ENCODE results near the gene NDUFC2. TPM values are rescaled to one million over a fixed set of nuclear protein-coding genes. Genes with fewer than 3 reads are reported as not detected.

The NDUFC2 gene
- total and polyA plus RNA-seq, 2 of the 13 experiments (the other 11 are each of a cell fraction or from before 2014, with no cell fraction given): 256 to 363 TPM

DNA sequence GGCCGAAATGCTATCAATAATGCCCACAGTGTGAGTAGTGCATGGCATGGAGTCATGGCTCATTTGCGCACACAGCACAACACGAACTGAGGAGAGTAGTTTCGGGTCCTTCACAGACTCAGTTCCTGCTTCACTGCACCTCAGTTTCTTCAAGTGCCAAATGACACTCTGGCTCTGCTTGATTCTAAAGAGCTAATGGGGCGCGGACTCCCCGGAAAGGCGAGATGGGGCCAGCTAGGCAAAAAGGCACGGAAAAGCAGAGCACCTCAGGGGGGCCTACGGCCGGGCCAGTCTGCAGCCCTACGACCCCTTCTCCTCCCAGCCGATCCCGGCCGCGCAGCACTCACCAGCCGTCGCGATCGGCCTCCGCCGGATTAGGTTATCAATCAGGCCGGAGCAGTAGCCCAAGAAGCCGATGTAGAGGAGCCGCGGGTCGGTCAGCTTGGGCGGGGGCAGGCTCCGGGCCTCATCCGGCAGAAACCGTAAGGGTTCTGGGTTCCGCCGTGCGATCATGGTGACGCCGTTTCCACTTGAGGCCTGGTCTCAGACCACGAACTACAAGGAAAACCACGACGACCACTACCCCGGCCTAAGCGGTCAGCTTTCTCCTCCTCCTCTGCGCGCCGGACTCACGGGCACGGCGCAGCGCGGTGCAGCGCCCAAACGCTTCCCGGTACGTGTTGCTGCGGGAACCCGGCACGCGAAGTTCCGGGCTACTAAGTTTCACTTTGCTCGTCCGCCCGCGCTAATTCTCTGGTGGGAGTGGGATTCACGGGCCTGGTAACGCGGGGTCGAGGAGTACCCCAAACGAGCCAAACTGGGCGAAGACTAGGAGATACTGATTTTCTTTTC lies at the start of gene NDUFC2 (continued):
- TF ChIP-seq, protein P1, sequence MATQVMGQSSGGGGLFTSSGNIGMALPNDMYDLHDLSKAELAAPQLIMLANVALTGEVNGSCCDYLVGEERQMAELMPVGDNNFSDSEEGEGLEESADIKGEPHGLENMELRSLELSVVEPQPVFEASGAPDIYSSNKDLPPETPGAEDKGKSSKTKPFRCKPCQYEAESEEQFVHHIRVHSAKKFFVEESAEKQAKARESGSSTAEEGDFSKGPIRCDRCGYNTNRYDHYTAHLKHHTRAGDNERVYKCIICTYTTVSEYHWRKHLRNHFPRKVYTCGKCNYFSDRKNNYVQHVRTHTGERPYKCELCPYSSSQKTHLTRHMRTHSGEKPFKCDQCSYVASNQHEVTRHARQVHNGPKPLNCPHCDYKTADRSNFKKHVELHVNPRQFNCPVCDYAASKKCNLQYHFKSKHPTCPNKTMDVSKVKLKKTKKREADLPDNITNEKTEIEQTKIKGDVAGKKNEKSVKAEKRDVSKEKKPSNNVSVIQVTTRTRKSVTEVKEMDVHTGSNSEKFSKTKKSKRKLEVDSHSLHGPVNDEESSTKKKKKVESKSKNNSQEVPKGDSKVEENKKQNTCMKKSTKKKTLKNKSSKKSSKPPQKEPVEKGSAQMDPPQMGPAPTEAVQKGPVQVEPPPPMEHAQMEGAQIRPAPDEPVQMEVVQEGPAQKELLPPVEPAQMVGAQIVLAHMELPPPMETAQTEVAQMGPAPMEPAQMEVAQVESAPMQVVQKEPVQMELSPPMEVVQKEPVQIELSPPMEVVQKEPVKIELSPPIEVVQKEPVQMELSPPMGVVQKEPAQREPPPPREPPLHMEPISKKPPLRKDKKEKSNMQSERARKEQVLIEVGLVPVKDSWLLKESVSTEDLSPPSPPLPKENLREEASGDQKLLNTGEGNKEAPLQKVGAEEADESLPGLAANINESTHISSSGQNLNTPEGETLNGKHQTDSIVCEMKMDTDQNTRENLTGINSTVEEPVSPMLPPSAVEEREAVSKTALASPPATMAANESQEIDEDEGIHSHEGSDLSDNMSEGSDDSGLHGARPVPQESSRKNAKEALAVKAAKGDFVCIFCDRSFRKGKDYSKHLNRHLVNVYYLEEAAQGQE (IDR thresholded peaks at IDR 0.05; ENCODE audit: borderline replicate concordance in 1 of 2, low read depth in 1 of 2, low read length in 2 of 2): peak in 1 of 2 experiments; percentile 78; a peak in 2 of 4 replicates
- TF ChIP-seq ZNF414 (CRISPR knock-in tag; IDR thresholded peaks at IDR 0.05): peak; percentile 78; the same call in 1 of the 2 replicates
- peak; percentile 95 for TF ChIP-seq KDM2A (CRISPR knock-in tag; IDR thresholded peaks at IDR 0.05; ENCODE audit: borderline replicate concordance, low read depth)
- TF ChIP-seq IKZF1 (IDR thresholded peaks at IDR 0.05): no peak
- peak; percentile 84; the same call in 1 of the 2 replicates for TF ChIP-seq ZNF605 (CRISPR knock-in tag; IDR thresholded peaks at IDR 0.05)
- TF ChIP-seq HMGXB4 (CRISPR knock-in tag; IDR thresholded peaks at IDR 0.05; ENCODE audit: borderline replicate concordance in 1 of 2, low read depth in 1 of 2): peak; percentile 97 to 98
- TF ChIP-seq RARG (CRISPR knock-in tag; IDR thresholded peaks at IDR 0.05; ENCODE audit: low read depth): peak; percentile 75; the same call in 1 of the 2 replicates
- no peak; the same call in 1 of the 2 replicates for TF ChIP-seq ZBTB8A (CRISPR knock-in tag; IDR thresholded peaks at IDR 0.05; ENCODE audit: borderline replicate concordance, low read depth)
- TF ChIP-seq ZIK1 (CRISPR knock-in tag; IDR thresholded peaks at IDR 0.05; ENCODE audit: borderline replicate concordance, low read depth): peak; percentile 73; the same call in 1 of the 2 replicates
- 0 out of 2 replicates have a peak, but pooled peaks have one; percentile 70 for TF ChIP-seq ZC3H4 (CRISPR knock-in tag; IDR thresholded peaks at IDR 0.05; ENCODE audit: borderline replicate concordance)
- TF ChIP-seq DBP (CRISPR knock-in tag; IDR thresholded peaks at IDR 0.05; ENCODE audit: not compliant biosample characterization): peak; percentile 32
- TF ChIP-seq, protein P2, sequence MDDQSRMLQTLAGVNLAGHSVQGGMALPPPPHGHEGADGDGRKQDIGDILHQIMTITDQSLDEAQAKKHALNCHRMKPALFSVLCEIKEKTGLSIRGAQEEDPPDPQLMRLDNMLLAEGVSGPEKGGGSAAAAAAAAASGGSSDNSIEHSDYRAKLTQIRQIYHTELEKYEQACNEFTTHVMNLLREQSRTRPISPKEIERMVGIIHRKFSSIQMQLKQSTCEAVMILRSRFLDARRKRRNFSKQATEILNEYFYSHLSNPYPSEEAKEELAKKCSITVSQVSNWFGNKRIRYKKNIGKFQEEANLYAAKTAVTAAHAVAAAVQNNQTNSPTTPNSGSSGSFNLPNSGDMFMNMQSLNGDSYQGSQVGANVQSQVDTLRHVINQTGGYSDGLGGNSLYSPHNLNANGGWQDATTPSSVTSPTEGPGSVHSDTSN (CRISPR knock-in tag; IDR thresholded peaks at IDR 0.05; ENCODE audit: borderline replicate concordance): no peak
- TF ChIP-seq ZNF562 (CRISPR knock-in tag; IDR thresholded peaks at IDR 0.05; ENCODE audit: borderline replicate concordance): no peak
- TF ChIP-seq NKX3-1 (CRISPR knock-in tag; IDR thresholded peaks at IDR 0.05): 0 out of 2 replicates have a peak, but pooled peaks have one; percentile 74
- 0 out of 2 replicates have a peak, but pooled peaks have one; percentile 56 for TF ChIP-seq ZSCAN29 (CRISPR knock-in tag; conservative IDR thresholded peaks at IDR 0.05)
- peak; percentile 91 for TF ChIP-seq MEIS2 (CRISPR knock-in tag; IDR thresholded peaks at IDR 0.05)
- peak; percentile 97 for TF ChIP-seq RFXAP (CRISPR knock-in tag; IDR thresholded peaks at IDR 0.05; ENCODE audit: borderline replicate concordance)
